Measurements from ENCODE around the gene EOGT.

Gene EOGT

GRCh38 chr3:68996356-68996995, 17.0 kb downstream of the EOGT start:
- no peak overlapping the region for H3K27ac ChIP-seq (ENCODE audit: insufficient read depth, low read length, poor library complexity, severe bottlenecking)
- H3K4me3 ChIP-seq (ENCODE audit: insufficient read depth, low read depth, low read length, poor library complexity, severe bottlenecking), result no peak overlapping the region
- H3K4me1 ChIP-seq (ENCODE audit: control insufficient read depth, insufficient read depth, low read length, poor library complexity, severe bottlenecking), result no peaks in the 10 kb centered on the region
- H3K9me3 ChIP-seq (ENCODE audit: control insufficient read depth, low read length), result no peaks in the 10 kb centered on the region
- H3K27me3 ChIP-seq (replicated peaks; ENCODE audit: control insufficient read depth, insufficient read depth, low read length, poor library complexity, severe bottlenecking), result no peaks in the 10 kb centered on the region
- DNase-seq, result no peak
- peaks cover 18% of the 10 kb centered on the region for H3K36me3 ChIP-seq (ENCODE audit: control insufficient read depth, insufficient read depth, low read length)

- Histone ChIP-seq H3K9me3 (ENCODE audit: control insufficient read depth, low read length) (no peaks in the 10 kb centered on the region), H3K36me3 (ENCODE audit: control insufficient read depth, insufficient read depth, low read length) (peaks cover 24% of the 10 kb centered on the region), H3K4me3 (ENCODE audit: insufficient read depth, low read depth, low read length, poor library complexity, severe bottlenecking) (no peak overlapping the region), H3K27ac (ENCODE audit: insufficient read depth, low read length, poor library complexity, severe bottlenecking) (no peak overlapping the region), H3K4me1 (ENCODE audit: control insufficient read depth, insufficient read depth, low read length, poor library complexity, severe bottlenecking) (no peaks in the 10 kb centered on the region), H3K27me3 (replicated peaks; ENCODE audit: control insufficient read depth, insufficient read depth, low read length, poor library complexity, severe bottlenecking) (no peaks in the 10 kb centered on the region)
- DNase-seq, result no peak
Observed at GRCh38 chr3:68988740-68989139, 24.7 kb downstream of the EOGT start.

- peaks cover 31% of the 10 kb centered on the region for H3K36me3 ChIP-seq (ENCODE audit: control insufficient read depth, insufficient read depth, low read length)
- no peaks in the 10 kb centered on the region for H3K9me3 ChIP-seq (ENCODE audit: control insufficient read depth, low read length)
- no peak for DNase-seq
- no peaks in the 10 kb centered on the region for H3K27me3 ChIP-seq (replicated peaks; ENCODE audit: control insufficient read depth, insufficient read depth, low read length, poor library complexity, severe bottlenecking)
- H3K4me1 ChIP-seq (ENCODE audit: control insufficient read depth, insufficient read depth, low read length, poor library complexity, severe bottlenecking), result no peaks in the 10 kb centered on the region
- no peak overlapping the region for H3K4me3 ChIP-seq (ENCODE audit: insufficient read depth, low read depth, low read length, poor library complexity, severe bottlenecking)
- H3K27ac ChIP-seq (ENCODE audit: insufficient read depth, low read length, poor library complexity, severe bottlenecking), result no peak overlapping the region
Observed at GRCh38 chr3:68987322-68987721, 26.2 kb downstream of the EOGT start.

GRCh38 chr3:68986496-68987208, 26.8 kb downstream of the EOGT start:
- H3K27me3 ChIP-seq (replicated peaks; ENCODE audit: control insufficient read depth, insufficient read depth, low read length, poor library complexity, severe bottlenecking), result no peaks in the 10 kb centered on the region
- no peak overlapping the region for H3K27ac ChIP-seq (ENCODE audit: insufficient read depth, low read length, poor library complexity, severe bottlenecking)
- no peak for DNase-seq
- H3K4me3 ChIP-seq (ENCODE audit: insufficient read depth, low read depth, low read length, poor library complexity, severe bottlenecking), result no peak overlapping the region
- peaks cover 32% of the 10 kb centered on the region for H3K36me3 ChIP-seq (ENCODE audit: control insufficient read depth, insufficient read depth, low read length)
- H3K9me3 ChIP-seq (ENCODE audit: control insufficient read depth, low read length), result no peaks in the 10 kb centered on the region
- H3K4me1 ChIP-seq (ENCODE audit: control insufficient read depth, insufficient read depth, low read length, poor library complexity, severe bottlenecking), result no peaks in the 10 kb centered on the region

- Histone ChIP-seq H3K36me3 (ENCODE audit: control insufficient read depth, insufficient read depth, low read length) (peaks cover 41% of the 10 kb centered on the region), H3K27me3 (replicated peaks; ENCODE audit: control insufficient read depth, insufficient read depth, low read length, poor library complexity, severe bottlenecking) (no peaks in the 10 kb centered on the region), H3K4me3 (ENCODE audit: insufficient read depth, low read depth, low read length, poor library complexity, severe bottlenecking) (no peak overlapping the region), H3K9me3 (ENCODE audit: control insufficient read depth, low read length) (no peaks in the 10 kb centered on the region), H3K27ac (ENCODE audit: insufficient read depth, low read length, poor library complexity, severe bottlenecking) (no peak overlapping the region), H3K4me1 (ENCODE audit: control insufficient read depth, insufficient read depth, low read length, poor library complexity, severe bottlenecking) (no peaks in the 10 kb centered on the region)
- DNase-seq, result no peak
Observed at GRCh38 chr3:68985146-68985790, 28.2 kb downstream of the EOGT start.

- H3K4me3 ChIP-seq (ENCODE audit: insufficient read depth, low read depth, low read length, poor library complexity, severe bottlenecking), result no peak overlapping the region
- no peak for DNase-seq
- no peaks in the 10 kb centered on the region for H3K4me1 ChIP-seq (ENCODE audit: control insufficient read depth, insufficient read depth, low read length, poor library complexity, severe bottlenecking)
- H3K36me3 ChIP-seq (ENCODE audit: control insufficient read depth, insufficient read depth, low read length), result peaks cover 47% of the 10 kb centered on the region
- H3K27ac ChIP-seq (ENCODE audit: insufficient read depth, low read length, poor library complexity, severe bottlenecking), result no peak overlapping the region
- H3K27me3 ChIP-seq (replicated peaks; ENCODE audit: control insufficient read depth, insufficient read depth, low read length, poor library complexity, severe bottlenecking), result no peaks in the 10 kb centered on the region
- H3K9me3 ChIP-seq (ENCODE audit: control insufficient read depth, low read length), result no peaks in the 10 kb centered on the region
Observed at GRCh38 chr3:68984011-68984530, 29.4 kb downstream of the EOGT start.

- DNase-seq, result no peak
- no peak overlapping the region for H3K27ac ChIP-seq (ENCODE audit: insufficient read depth, low read length, poor library complexity, severe bottlenecking)
- H3K4me3 ChIP-seq (ENCODE audit: insufficient read depth, low read depth, low read length, poor library complexity, severe bottlenecking), result no peak overlapping the region
- peaks cover 39% of the 10 kb centered on the region for H3K36me3 ChIP-seq (ENCODE audit: control insufficient read depth, insufficient read depth, low read length)
- H3K27me3 ChIP-seq (replicated peaks; ENCODE audit: control insufficient read depth, insufficient read depth, low read length, poor library complexity, severe bottlenecking), result no peaks in the 10 kb centered on the region
- H3K4me1 ChIP-seq (ENCODE audit: control insufficient read depth, insufficient read depth, low read length, poor library complexity, severe bottlenecking), result no peaks in the 10 kb centered on the region
- H3K9me3 ChIP-seq (ENCODE audit: control insufficient read depth, low read length), result no peaks in the 10 kb centered on the region
Observed at GRCh38 chr3:68977486-68978167, 35.9 kb downstream of the EOGT start.

- Histone ChIP-seq H3K27me3 (replicated peaks; ENCODE audit: control insufficient read depth, insufficient read depth, low read length, poor library complexity, severe bottlenecking) (no peaks in the 10 kb centered on the region), H3K4me1 (ENCODE audit: control insufficient read depth, insufficient read depth, low read length, poor library complexity, severe bottlenecking) (no peaks in the 10 kb centered on the region), H3K9me3 (ENCODE audit: control insufficient read depth, low read length) (no peaks in the 10 kb centered on the region), H3K4me3 (ENCODE audit: insufficient read depth, low read depth, low read length, poor library complexity, severe bottlenecking) (no peak overlapping the region), H3K27ac (ENCODE audit: insufficient read depth, low read length, poor library complexity, severe bottlenecking) (no peak overlapping the region), H3K36me3 (ENCODE audit: control insufficient read depth, insufficient read depth, low read length) (peaks cover 24% of the 10 kb centered on the region)
- DNase-seq, result no peak
Observed at GRCh38 chr3:68974711-68975110, 38.8 kb downstream of the EOGT start.

GRCh38 chr3:68973639-68974038, 39.8 kb downstream of the EOGT start:
- Histone ChIP-seq H3K9me3 (ENCODE audit: control insufficient read depth, low read length) (no peaks in the 10 kb centered on the region), H3K4me1 (ENCODE audit: control insufficient read depth, insufficient read depth, low read length, poor library complexity, severe bottlenecking) (no peaks in the 10 kb centered on the region), H3K27me3 (replicated peaks; ENCODE audit: control insufficient read depth, insufficient read depth, low read length, poor library complexity, severe bottlenecking) (no peaks in the 10 kb centered on the region), H3K27ac (ENCODE audit: insufficient read depth, low read length, poor library complexity, severe bottlenecking) (no peak overlapping the region), H3K4me3 (ENCODE audit: insufficient read depth, low read depth, low read length, poor library complexity, severe bottlenecking) (no peak overlapping the region), H3K36me3 (ENCODE audit: control insufficient read depth, insufficient read depth, low read length) (peaks cover 14% of the 10 kb centered on the region)
- DNase-seq, result no peak
